Colon (tissue), 2 donors: Measurements from ENCODE around the gene JCHAIN.
"Not testable (repeated sequence)": the region's sequence is repeated elsewhere in the genome, so short reads cannot be mapped to it uniquely, and the experiment has no call there.

Experiments used
- FAIRE-seq: peaks from 2 replicates; lab custom pipeline; 2012; peaks lifted over from hg19 to GRCh38; lab: Jason Lieb, UNC
- donor health status: control.
- donor health status: control.

JCHAIN gene

DNA sequence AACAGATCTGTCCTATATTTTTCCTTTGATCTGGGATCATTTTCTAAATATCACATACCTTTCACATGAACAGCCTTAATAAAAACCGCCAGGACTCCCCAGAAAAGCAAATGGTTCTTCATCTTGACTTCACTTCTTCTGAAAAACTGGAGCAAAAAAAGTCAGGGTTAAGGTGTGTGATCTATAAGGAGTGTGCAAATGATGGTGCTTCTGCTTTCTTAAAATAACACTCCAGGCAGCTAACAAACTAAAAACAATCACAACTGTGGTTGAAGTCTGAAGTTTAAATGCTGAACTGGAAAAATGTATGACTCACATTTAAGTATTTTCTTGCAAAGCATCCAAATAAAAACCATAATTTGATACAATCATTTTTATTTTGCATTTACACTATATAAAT, at the start of gene JCHAIN:
Gene JCHAIN, minus strand, starts transcription at position 140 of the 400 bp plus-strand sequence. Its CDS starts 18 bp downstream, at position 122.
- no peak for FAIRE-seq

DNA sequence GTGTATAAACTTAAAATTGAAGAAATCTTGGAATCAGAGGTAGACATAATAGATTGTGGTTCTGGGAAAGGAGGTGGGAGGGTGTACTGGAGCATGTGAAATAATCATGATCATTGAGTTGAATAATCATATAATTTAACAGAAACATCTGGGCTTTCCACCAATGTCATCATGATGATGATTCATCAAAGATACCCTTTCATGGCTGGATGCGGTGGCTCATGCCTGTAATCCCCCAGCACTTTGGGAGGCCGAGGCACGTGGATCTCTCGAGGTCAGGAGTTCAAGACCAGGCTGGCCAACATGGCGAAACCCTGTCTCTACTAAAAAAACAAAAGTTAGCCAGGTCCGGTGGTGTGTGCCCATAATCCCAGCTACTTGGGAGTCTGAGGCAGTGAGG, 48.8 kb upstream of the JCHAIN start:
- no peak for FAIRE-seq

GRCh38 chr4:70714079-70714887, 48.0 kb upstream of the JCHAIN start:
- no peak for FAIRE-seq

DNA sequence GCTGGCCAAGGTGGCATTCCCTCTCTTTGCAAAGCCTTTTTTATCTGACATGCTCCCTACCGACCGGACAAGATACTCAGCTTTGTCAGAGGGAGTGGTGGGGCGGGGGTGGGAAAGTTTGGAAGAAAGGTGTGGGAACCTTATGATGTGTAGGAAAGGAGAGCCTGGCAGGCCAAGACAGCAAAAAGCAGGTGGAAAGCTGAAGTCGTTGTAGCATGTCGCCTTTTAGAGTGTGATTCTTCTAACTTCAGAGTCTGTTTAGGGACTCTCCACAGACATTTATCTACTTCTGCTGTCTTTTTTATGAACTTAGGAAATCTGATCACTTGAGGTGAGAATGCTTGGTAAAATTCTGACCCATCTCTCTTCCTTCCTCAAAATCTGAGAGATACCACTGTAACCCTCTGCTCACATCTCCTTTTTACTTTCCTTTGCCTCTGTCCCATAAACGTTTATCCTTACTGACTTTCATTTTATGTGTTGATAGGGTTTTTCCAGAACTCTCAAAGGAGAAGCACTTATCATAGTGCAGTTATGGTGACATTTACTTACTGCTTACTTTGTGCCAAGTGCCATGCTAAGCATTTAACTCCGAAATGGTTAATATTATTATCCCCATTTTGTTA, 47.3 kb upstream of the JCHAIN start:
- FAIRE-seq: no peak

DNA sequence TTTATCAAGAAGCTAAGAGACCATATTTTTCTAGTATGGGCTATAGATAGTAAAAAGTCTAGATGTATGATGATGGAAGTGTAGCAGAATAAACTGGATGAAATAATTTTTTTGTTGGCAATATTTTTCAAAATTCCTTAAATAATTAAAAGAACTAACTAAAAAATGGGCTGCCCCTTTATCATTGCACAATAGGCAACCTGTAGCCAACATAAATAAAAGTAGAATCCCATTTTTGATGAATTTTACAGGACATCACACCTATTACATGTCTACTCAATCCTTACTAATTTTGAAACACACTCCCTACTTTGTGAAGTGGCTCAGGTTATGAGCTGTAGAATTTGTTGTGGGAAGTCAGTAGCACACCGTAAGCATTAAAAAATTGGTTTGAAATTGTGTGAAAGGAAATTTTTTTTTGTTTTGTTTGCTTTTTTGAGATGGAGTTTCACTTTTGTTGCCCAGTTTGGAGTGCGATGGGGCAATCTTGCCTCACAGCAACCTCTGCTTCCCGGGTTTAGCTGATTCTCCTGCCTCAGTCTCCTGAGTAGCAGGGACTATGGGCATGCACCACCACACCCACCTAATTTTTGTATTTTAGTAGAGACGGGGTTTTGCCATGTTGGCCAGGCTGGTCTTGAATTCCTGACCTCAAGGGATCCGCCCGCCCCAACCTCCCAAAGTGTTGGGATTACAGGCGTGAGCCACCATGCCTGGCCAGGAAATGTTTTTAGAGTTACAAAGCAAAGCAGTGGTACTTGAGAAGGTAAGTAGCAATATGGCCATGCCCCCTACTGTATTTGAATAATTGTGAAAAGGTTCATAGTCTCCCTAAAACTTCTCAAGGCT, 46.5 kb upstream of the JCHAIN start:
- no peak for FAIRE-seq

GRCh38 chr4:70712150-70712549, 45.8 kb upstream of the JCHAIN start:
- no peak for FAIRE-seq

DNA sequence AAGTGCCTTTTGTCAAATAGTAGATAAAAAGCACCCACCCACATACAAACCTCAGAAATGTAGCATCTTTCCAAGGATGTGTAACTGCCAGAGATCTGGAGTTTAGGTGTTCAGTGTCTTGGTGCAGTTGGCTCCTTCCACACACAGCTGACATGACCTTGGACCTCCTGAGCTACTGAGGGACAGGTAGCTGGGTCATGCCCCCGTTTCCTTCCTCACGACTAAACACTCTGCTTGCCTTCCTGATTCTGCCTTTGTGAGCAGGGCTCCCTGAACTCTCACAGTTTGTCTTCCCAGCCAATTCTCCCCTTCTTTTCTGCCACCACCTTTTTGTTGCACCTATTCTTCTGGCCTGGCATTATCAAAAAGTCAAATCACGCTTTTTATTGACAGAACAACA, 45.3 kb upstream of the JCHAIN start:
- FAIRE-seq: no peak

DNA sequence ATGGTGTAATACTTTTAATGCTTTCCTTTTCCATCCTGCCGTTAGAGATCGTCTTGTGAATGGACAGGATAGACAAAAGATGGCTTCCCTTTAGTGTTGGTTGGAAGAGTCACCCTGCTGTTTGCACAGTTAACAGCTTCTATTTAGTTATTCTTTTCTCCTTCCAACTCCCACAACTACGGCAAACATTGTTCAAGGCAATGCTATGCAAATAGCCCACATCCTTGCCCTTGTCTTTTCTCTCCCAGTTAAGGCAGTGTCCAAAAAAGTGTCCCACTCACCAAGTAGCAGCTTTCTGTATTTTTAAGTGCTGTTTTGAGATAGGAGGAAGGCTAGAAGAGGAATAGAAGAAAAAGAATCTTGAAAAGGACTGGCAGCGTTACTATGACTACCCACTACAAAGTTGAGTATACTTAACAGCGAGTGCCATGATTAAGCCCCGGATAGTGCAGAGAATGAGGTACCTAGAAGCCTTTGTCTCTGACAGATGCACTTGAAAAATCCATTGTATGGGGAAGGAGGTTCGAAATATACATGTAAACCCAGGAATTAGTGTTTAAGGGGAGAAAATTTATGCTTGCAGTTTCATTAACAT, 43.4 kb upstream of the JCHAIN start:
- FAIRE-seq: no peak

DNA sequence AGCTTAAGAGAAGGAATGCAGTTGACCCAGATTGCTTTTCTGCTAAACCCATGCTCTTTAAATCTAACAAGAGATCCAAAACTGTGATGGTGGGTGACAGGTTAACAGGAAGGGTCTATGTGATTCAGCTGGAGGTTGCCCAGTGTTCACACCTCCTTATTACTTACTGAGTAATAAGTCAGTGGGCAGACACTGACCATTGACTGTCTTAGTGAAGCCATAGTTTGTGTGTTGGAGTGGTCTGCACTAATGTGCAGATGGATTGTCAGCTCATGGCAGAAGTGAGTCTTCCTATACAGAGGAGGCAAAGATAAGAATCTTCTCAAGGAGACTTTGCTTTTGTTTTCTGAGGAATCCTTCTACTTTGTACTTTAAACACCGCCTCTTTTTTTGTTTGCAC, 40.2 kb upstream of the JCHAIN start:
- FAIRE-seq: no peak

DNA sequence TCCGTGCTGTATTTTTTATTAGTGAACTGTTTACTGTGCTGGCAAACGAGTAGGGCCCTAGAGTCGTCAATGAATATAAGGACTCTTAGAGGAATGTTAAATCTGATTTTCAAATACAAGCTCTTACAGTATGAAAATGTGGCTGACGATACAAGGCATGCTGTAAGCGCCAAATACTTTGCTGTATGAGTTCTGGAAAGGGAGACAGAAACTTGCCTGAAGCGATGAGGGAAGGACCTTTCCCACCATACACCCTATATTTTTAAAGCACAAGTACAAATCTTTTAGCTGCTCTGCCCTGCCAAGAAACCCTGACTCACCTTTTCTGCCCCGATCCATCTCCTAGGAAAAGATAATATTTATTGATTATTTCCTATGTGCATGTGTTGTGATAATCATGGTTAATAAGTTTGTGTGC, 39.7 kb upstream of the JCHAIN start:
- no peak for FAIRE-seq

- no peak for FAIRE-seq
Measured at GRCh38 chr4:70705183-70706043, 39.1 kb upstream of the JCHAIN start.

GRCh38 chr4:70704931-70705182, 38.5 kb upstream of the JCHAIN start:
- FAIRE-seq: no peak

GRCh38 chr4:70704215-70704930, 38.1 kb upstream of the JCHAIN start:
- no peak for FAIRE-seq

DNA sequence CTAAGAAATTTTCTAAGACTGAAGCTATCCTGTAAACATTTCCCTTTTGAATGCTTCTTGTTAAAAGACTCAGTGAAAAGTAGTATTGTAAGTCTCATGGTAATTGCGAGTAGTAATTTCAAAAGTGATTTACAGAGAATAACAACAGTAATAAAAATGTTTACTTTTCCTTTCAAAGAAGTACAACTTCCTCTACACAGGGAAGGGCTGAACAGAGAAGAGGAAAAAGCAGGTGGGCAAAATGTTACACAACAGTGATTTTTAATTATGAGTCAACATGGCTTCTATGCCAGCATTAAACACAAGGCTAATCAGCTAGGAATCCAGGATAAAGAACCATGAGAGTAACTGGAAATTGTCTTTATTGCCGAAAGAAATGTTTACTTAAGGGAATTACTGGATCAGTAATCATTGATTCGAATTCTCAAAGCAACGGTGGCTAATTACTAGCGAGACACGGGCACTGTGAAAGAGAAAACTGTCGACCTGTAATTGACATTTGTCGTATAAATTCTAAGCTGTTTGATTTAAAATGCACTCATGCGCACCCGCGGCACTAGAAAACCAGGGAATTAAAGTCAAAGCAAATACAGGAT, 37.4 kb upstream of the JCHAIN start:
- no peak for FAIRE-seq

GRCh38 chr4:70702592-70702991, 36.3 kb upstream of the JCHAIN start:
- not testable (repeated sequence) for FAIRE-seq

DNA sequence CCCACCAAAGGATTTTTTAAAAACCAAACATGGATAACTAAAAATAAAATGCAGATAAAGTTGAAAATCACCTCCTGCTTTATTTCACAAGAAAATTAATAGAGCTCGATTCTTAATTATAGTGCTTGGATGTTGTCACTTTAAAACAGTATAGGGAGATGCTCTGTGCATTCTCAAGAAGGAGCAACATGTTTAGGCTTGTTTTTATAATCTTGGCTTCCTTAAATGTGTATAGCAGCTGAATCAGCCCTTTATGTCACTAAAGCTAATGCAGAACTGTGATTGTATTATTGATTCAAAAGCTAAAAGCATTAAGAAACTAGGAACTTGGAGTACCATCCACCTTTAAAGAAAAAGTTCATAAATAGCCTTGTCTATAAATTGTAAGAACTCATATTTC, 35.0 kb upstream of the JCHAIN start:
- no peak for FAIRE-seq

DNA sequence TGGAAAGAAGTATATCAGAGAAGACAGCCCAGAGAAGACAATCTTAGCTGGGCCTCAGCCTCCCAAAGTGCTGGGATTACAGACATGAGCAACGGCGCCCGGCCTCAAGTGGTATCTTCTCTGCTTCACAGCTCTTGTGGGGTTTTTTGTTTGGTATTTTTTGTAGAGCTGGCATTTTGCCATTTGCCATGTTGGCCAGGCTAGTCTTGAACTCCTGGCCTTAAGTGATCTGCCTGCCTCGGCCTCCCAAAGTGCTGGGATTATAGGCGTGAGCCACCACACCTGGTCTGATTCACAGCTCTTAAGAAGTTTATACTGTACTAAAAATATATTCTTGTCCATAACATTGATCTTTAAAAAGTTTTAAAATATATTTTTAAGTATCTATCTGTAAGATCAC, 34.4 kb upstream of the JCHAIN start:
- FAIRE-seq: no peak

DNA sequence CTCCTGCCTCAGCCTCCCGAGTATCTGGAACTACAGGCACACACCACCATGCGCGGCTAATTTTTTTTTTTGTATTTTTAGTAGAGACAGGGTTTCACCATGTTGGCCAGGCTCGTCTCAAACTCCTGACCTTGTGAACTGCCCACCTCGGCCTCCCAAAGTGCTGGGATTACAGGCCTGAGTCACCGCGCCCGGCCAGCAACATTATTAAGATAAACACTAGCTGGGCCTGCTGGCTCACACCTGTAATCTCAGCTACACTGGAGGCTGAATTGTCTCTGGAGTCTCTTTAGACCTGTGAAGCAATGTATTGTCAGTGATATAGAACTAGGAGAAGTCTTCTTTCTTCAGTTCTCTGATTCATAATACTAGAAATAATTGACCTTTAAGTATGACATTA, 32.1 kb upstream of the JCHAIN start:
- not testable (repeated sequence) for FAIRE-seq

DNA sequence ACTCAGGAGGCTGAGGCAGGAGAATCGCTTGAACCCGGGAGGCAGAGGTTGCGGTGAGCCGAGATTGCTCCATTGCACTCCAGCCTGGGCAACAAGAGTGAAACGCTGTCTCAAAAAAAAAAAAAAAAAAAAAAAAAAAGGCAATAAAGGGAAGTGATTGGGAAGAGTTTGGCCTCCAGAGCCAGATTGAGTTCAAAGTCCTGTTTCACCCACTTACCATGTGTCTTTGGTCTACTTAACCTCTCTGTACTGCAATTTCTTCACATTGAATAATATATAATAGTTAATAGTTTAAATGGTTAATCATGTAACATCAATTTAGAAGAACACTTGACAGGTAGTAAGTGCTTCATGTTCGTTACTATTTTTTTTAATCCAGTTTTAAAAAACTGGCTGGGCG, 28.3 kb upstream of the JCHAIN start:
- FAIRE-seq: not testable (repeated sequence)

DNA sequence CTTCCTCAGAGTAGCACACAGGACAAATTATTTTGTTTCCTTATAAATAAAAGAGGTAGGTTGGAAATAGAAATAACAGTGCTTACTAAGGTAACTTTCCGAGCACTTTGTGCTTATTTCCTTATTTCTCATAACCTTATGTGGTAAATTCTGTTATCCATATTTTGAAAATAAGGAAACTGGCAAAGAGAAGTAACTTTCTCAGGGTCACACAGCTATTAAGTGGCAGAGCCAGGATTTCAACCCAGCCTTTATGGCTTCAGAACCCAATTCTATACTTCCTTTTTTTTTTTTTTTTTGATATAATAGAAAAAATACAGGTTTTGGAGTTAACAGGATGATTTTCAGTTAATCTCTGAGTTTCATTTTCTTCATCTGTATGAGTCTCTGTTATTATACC, 25.4 kb upstream of the JCHAIN start:
- no peak for FAIRE-seq

GRCh38 chr4:70688795-70689231, 22.5 kb upstream of the JCHAIN start:
- FAIRE-seq: no peak
